Mucosa of descending colon (tissue), 3 donors: Measurements from ENCODE around the gene HIP1. TPM values are rescaled to one million over a fixed set of nuclear protein-coding genes. Genes with fewer than 3 reads are reported as not detected.
"Not testable (repeated sequence)": the region's sequence is repeated elsewhere in the genome, so short reads cannot be mapped to it uniquely, and the experiment has no call there.

Experiments used
- ATAC-seq: fragments of 200-7000 bp; cut with Tn5 transposase; one replicate; pipeline ENCODE4 v1.9.1; 2020; ENCODE audit warnings: mild to moderate bottlenecking, moderate library complexity
- DNase-seq, 3 donors: peaks; one replicate each; pipeline ENCODE4 v3.0.0-alpha.2; 2020
- H3K36me3 ChIP-seq: fragments of 200-600 bp; one replicate; pipeline ENCODE4 v1.8.0; 2021; ENCODE audit warnings: low read depth, mild to moderate bottlenecking
- H3K4me1 ChIP-seq: fragments of 200-600 bp; one replicate; pipeline ENCODE4 v1.8.0; 2021; ENCODE audit warnings: low read depth, mild to moderate bottlenecking
- H3K4me3 ChIP-seq: fragments of 200-600 bp; one replicate; pipeline ENCODE4 v1.8.0; 2021; ENCODE audit warnings: mild to moderate bottlenecking
- H3K9me3 ChIP-seq: fragments of 200-600 bp; one replicate; pipeline ENCODE4 v1.8.0; 2021; ENCODE audit warnings: mild to moderate bottlenecking
- CTCF ChIP-seq: fragments of 200-600 bp; IDR thresholded peaks from one replicate; pipeline ENCODE4 v1.8.0; 2022; ENCODE audit warnings: antibody characterized with exemption, mild to moderate bottlenecking
- intact Hi-C, 2 donors: fragments of 100-400 bp; cut with DNase I in 1 of 2; cut with micrococcal nuclease in 1 of 2; formaldehyde crosslinking; loops; one replicate each; pipeline versions ENCODE4 v1.11.0 to v1.11.1; 2022; cut with DNase I, micrococcal nuclease
- total RNA-seq, 3 donors: library from RNA; stranded (reverse); fragmentation: NEBNext Ultra II Directional in 2 of 3; extraction: Animal tissue kit (Norgen Biotek cat#: 25700) in 2 of 3; gene quantifications; one replicate each; pipeline versions ENCODE4 v1.2.1 to v1.2.4, GENCODE V29; 2021 to 2023
- donor health status: DM: no; HTN: no; CAD: no; lungs with moderate emphysema.
- donor health status: DM: no; HTN: no; CAD: no.
- donor health status: DM: no; HTN: yes; CAD: no.

HIP1 gene
- total RNA-seq, 3 donors from 2014 or later = 5.7 to 14.2 (median 6.7) TPM

- Histone ChIP-seq H3K4me3 (no peak overlapping the region), H3K4me1 (peaks cover 14% of the 10 kb centered on the region), H3K36me3 (no peaks in the 10 kb centered on the region), H3K9me3 (no peaks in the 10 kb centered on the region)
- TF ChIP-seq CTCF = no peak
- ATAC-seq (no peak), DNase-seq (no peak)
- intact Hi-C loops = no loop called here
Measured at GRCh38 chr7:75725306-75725705, 13.4 kb downstream of the HIP1 start.

- intact Hi-C loops = no loop called here
Measured at GRCh38 chr7:75723444-75723843, 15.3 kb downstream of the HIP1 start.

GRCh38 chr7:75722373-75722772 is 16.4 kb downstream of the HIP1 start:
- TF ChIP-seq CTCF = no peak

More at GRCh38 chr7:75723444-75723843, 15.3 kb downstream of the HIP1 start:
- no peaks in the 10 kb centered on the region for H3K9me3 ChIP-seq
- TF ChIP-seq CTCF = no peak
- peaks cover 9% of the 10 kb centered on the region for H3K4me1 ChIP-seq
- H3K36me3 ChIP-seq = no peaks in the 10 kb centered on the region
- no peak overlapping the region for H3K4me3 ChIP-seq
- ATAC-seq (no peak), DNase-seq (no peak)

GRCh38 chr7:75721922-75722321 is 16.8 kb downstream of the HIP1 start:
- H3K36me3 ChIP-seq, DNase-seq, H3K9me3 ChIP-seq, intact Hi-C loops, H3K4me3 ChIP-seq, H3K4me1 ChIP-seq, ATAC-seq: not testable (repeated sequence)

More at GRCh38 chr7:75722373-75722772, 16.4 kb downstream of the HIP1 start:
- Histone ChIP-seq H3K9me3 (no peaks in the 10 kb centered on the region), H3K36me3 (no peaks in the 10 kb centered on the region), H3K4me1 (no peaks in the 10 kb centered on the region), H3K4me3 (no peak overlapping the region)
- ATAC-seq = no peak
- no peak for DNase-seq
- intact Hi-C loops = no loop called here

GRCh38 chr7:75721426-75721825 is 17.3 kb downstream of the HIP1 start:
- Histone ChIP-seq H3K4me1 (no peaks in the 10 kb centered on the region), H3K4me3 (no peak overlapping the region), H3K9me3 (no peaks in the 10 kb centered on the region), H3K36me3 (no peaks in the 10 kb centered on the region)
- DNase-seq = no peak
- no peak for TF ChIP-seq CTCF
- intact Hi-C loops = no loop called here
- no peak for ATAC-seq

GRCh38 chr7:75719626-75720025 is 19.1 kb downstream of the HIP1 start:
- intact Hi-C loops = no loop called here
- DNase-seq (no peak), ATAC-seq (no peak)
- Histone ChIP-seq H3K4me1 (no peaks in the 10 kb centered on the region), H3K4me3 (no peak overlapping the region), H3K36me3 (no peaks in the 10 kb centered on the region), H3K9me3 (no peaks in the 10 kb centered on the region)
- TF ChIP-seq CTCF = no peak
